ENCODE measurements around the gene CST3. TPM values are rescaled to one million over a fixed set of nuclear protein-coding genes. Genes with fewer than 3 reads are reported as not detected.

Gene CST3
- total and polyA plus RNA-seq, 2 of the 8 experiments (the other 6 are each of a cell fraction or from before 2014, with no cell fraction given), result 53.2 to 184 TPM

GRCh38 chr20:23604306-23604705 lies 33.4 kb downstream of the CST3 start:
- Histone ChIP-seq H3K36me3 (ENCODE audit: control insufficient read depth in 2 of 4, insufficient read depth in 4 of 4, low read length in 3 of 4) (no peaks in the 10 kb centered on the region), H3K4me1 (replicated peaks in 1 of 4; ENCODE audit: control insufficient read depth in 3 of 4, insufficient read depth in 4 of 4, low read length in 3 of 4) (peaks cover 0 to 7% (median 2%) of the 10 kb centered on the region in 4 experiments; a peak in 3 of 7 replicates), H4K91ac (replicated peaks; ENCODE audit: insufficient read length, low read length) (no peak overlapping the region), H3K27ac (ENCODE audit: low read depth, low read length) (no peak overlapping the region), H3K14ac (ENCODE audit: insufficient read length) (no peak overlapping the region), H3K56ac (replicated peaks; ENCODE audit: insufficient read length, low read depth, low read length) (no peak overlapping the region), H3K4me2 (ENCODE audit: insufficient read depth in 1 of 2, low read depth in 2 of 2, low read length in 2 of 2) (no peak overlapping the region), H4K5ac (ENCODE audit: insufficient read length, low read depth, low read length) (no peak overlapping the region), H3K4me3 (ENCODE audit: extremely low read depth in 1 of 4, insufficient read depth in 2 of 4, low read depth in 3 of 4, low read length in 4 of 4) (no peak overlapping the region), H2AK5ac (ENCODE audit: low read depth, low read length) (no peak overlapping the region), H2BK12ac (ENCODE audit: low read depth, low read length) (0 out of 2 replicates have a peak overlapping the region, but pooled peaks have one; percentile 12), H2BK5ac (ENCODE audit: low read depth, low read length) (no peak overlapping the region), H3K27me3 (replicated peaks in 1 of 4; ENCODE audit: control insufficient read depth in 3 of 4, extremely low read depth in 1 of 4, insufficient read depth in 3 of 4, low read length in 3 of 4) (no peaks in the 10 kb centered on the region; a peak in 1 of 7 replicates), H3K9me3 (ENCODE audit: insufficient read depth in 2 of 2, low read depth in 1 of 2, low read length in 1 of 2) (no peaks in the 10 kb centered on the region), H4K20me1 (replicated peaks in 1 of 2; ENCODE audit: control insufficient read depth in 1 of 2, insufficient read depth in 2 of 2, low read length in 2 of 2) (no peaks in the 10 kb centered on the region), H3K9ac (replicated peaks in 1 of 4; ENCODE audit: extremely low read depth in 1 of 4, low read depth in 3 of 4, low read length in 3 of 4) (no peak overlapping the region), H2BK120ac (replicated peaks; ENCODE audit: low read depth, low read length) (no peak overlapping the region), H3K79me2 (ENCODE audit: control insufficient read depth in 1 of 2, insufficient read depth in 2 of 2, low read length in 2 of 2) (no peaks in the 10 kb centered on the region), H2BK15ac (ENCODE audit: low read length) (peak overlapping the region; percentile 10), H2AFZ (ENCODE audit: low read length) (no peak overlapping the region), H3K23ac (ENCODE audit: insufficient read length) (no peak overlapping the region), H3K23me2 (ENCODE audit: low read depth, low read length) (no peaks in the 10 kb centered on the region), H3K79me1 (ENCODE audit: low read depth, low read length) (no peaks in the 10 kb centered on the region), H3K18ac (ENCODE audit: extremely low read depth, low read length) (no peak overlapping the region), H4K8ac (ENCODE audit: extremely low read depth, insufficient read depth, low read length) (no peak overlapping the region), H3K4ac (replicated peaks; ENCODE audit: insufficient read length, low read depth, low read length) (no peak overlapping the region), H2BK20ac (ENCODE audit: low read length) (no peak overlapping the region)
- CTCF ChIA-PET (ENCODE audit: partially characterized antibody), result interaction anchor here (0.5 to 18.5 kb wide), 5 partner anchors 9 to 160 kb away, joined by 3 to 328 read pairs (median 4); partner anchors contain the start of genes CST11 and CSTL1
- POLR2A ChIA-PET (ENCODE audit: partially characterized antibody), result interaction anchor here (1.1 kb wide), 1 partner anchor 19 kb away, joined by 3 read pairs; no protein-coding TSS in a partner anchor
- FAIRE-seq (no peak), DNase-seq (ENCODE audit: low read depth in 1 of 2, low spot score in 2 of 2) (no peak)
- WGBS, 2 experiments (ENCODE audit: extremely low coverage in 1 of 2, insufficient coverage in 1 of 2, insufficient read length in 1 of 2, insufficient replicate concordance in 2 of 2, low coverage in 1 of 2, low lambda C conversion rate in 2 of 2, missing lambda C conversion rate in 1 of 2), result 95% methylated on average over 1 of the region's 1 CpG; no CpG with 5 or more reads in 1 of the 2 experiments
- TF ChIP-seq ZNF274 (IDR thresholded peaks at IDR 0.05; ENCODE audit: borderline replicate concordance, extremely low read depth, low read length) (no peak), CBX8 (IDR thresholded peaks at IDR 0.05; ENCODE audit: borderline replicate concordance, low read depth, low read length) (no peak)

All from H1 (cell line).